NCI-H2227 (cell line): ENCODE measurements around the gene PCDH15.
"Not testable (repeated sequence)": the region's sequence is repeated elsewhere in the genome, so short reads cannot be mapped to it uniquely, and the experiment has no call there.

Experiments
- DNase-seq: peaks from one replicate; lab custom pipeline; 2025; ENCODE audit not compliant: unreplicated experiment; lab: John Stamatoyannopoulos, UW

PCDH15 gene

DNA sequence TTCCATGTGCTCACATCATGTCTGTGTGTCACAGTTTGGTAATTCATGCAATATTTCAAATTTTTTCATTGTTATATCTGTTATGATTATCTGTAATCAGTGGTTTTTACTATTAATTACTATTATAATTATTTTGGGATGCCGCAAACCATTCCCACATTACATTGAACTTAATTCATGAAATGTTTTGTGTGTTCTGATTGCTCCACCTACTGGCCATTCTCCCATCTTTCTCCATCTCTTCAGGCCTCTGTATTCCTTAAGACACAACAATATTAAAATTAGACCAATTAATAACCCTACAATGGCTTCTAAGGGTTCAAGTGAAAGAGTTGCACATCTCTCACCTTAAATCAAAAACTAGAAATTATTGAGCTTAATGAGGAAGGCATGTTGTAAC is 398.5 kb downstream of the PCDH15 start:
- DNase-seq, result no peak

- no peak for DNase-seq
Observed at GRCh38 chr10:54396031-54396430, 405.0 kb downstream of the PCDH15 start.

GRCh38 chr10:54394598-54394997 is 406.4 kb downstream of the PCDH15 start:
- not testable (repeated sequence) for DNase-seq

DNA sequence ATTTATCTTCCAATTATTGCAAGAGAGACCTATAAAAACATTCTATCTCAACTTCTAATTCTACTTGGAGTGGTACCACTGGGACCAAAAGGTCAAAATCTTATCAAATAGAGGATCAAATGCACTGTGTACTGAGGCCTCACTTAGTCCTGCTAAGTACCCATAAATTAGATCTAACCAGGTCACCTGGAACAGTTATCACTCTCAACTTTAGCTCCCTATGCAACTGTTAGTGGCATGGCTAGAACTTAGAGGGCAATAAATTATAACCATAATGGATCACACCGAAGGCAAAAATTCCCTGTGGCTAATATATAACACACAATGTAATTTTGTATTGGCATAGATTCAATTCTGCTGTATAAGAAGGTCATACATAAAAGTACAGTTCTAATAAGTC is 428.9 kb downstream of the PCDH15 start:
- no peak for DNase-seq

DNA sequence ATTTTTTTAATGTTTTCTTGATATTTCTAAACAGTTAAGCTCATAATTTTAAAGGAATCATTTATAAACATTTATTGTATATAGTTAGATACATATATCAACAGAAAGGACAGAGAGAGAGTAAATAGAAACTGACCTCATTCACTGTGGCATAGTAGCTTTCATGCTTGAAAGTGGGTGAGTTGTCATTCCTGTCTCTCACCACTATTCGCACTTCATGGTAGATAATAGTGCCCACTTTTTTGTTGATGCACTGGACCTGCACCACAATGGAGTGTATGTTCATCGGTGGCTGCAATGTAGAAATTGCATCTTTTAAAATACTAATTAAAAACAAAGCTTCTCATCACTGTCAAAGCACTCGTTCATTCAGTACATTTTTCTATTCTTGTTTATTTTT is 432.0 kb downstream of the PCDH15 start:
- DNase-seq, result no peak

- no peak for DNase-seq
Observed at GRCh38 chr10:54363390-54363789, 437.6 kb downstream of the PCDH15 start.

DNA sequence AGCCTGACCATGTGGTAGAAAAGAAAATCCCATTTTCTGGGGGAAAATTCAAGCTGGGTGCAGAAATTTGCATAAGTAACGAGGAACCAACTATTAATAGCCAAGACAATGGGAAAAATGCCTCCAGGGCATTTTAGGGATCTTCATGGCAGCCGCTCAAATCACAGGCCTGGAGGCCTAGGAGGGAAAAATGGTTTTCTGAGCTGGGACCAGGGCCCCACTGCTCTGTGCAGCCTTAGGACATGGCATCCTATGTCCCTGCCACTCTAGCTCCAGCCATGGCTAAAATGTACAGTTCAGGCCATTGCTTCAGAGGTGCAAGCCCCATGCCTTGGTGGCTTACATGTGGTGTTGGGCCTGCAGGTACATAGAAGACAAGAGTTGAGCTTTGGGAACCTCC is 459.0 kb downstream of the PCDH15 start:
- no peak for DNase-seq

DNA sequence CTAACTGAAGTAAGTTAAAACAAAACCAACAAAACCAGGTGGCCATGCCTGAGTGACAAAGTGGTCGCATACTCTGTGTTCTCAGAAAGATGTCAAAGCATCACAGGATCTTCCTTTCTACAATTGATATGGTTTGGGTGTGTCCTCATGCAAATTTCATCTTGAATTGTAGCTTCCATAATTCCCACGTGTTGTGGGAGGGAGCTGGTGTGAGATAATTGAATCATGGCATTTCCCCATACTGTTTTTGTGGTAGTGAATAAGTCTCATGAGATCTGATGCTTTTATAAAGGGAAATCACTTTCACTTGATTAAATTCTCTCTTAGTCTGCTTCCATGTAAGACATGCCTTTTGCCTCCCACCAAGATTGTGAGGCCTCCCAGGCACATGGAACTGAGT is 465.7 kb downstream of the PCDH15 start:
- no peak for DNase-seq

- DNase-seq, result no peak
Observed at GRCh38 chr10:54319341-54319740, 481.7 kb downstream of the PCDH15 start.

GRCh38 chr10:54318470-54318869 is 482.6 kb downstream of the PCDH15 start:
- no peak for DNase-seq

DNA sequence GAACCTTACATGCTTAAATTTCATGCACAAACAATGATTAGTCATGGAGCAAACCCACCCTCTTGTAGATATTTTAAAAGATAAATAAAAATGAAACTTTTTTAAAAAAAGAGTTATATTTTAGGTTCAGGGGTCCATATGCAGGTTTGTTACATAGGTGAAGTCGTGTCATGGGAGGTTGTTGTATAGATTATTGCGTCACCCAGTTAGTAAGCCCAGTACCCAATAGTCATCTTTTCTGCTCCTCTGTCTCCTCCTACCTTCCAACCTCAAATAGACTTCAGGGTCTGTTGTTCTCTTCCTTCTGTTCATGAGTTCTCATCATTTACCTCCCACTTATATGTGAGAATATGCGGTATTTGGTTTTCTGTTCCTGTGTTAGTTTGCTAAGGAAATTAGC is 486.6 kb downstream of the PCDH15 start:
- no peak for DNase-seq

- DNase-seq, result no peak
Observed at GRCh38 chr10:54284526-54285193, 516.4 kb downstream of the PCDH15 start.

DNA sequence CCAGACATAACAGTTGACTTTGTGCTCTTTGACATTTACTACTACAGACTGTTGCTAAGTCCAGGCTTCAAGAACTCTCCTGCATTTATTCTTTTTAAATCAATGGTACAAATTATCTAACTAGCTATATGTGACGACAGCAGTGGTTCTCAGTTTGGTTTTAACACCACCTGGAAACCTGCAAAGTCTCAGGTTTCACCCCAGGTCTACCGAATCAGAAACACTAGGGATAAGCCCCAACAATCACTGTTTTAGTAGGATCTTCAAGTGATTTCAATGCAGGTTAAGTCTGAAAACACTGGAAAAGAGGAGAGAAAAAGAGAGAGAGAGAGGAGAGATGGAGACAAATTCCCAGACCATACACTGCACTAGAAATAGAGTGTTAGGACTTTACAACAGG is 519.0 kb downstream of the PCDH15 start:
- DNase-seq, result no peak

- no peak for DNase-seq
Observed at GRCh38 chr10:54266395-54266794, 534.6 kb downstream of the PCDH15 start.

- DNase-seq, result no peak
Observed at GRCh38 chr10:54262726-54263125, 538.3 kb downstream of the PCDH15 start.

- DNase-seq, result no peak
Observed at GRCh38 chr10:54259104-54259503, 541.9 kb downstream of the PCDH15 start.

GRCh38 chr10:54234832-54235231 is 566.2 kb downstream of the PCDH15 start:
- no peak for DNase-seq

GRCh38 chr10:54203401-54203800 is 597.6 kb downstream of the PCDH15 start:
- DNase-seq, result no peak

GRCh38 chr10:54198051-54198450 is 603.0 kb downstream of the PCDH15 start:
- DNase-seq, result no peak

DNA sequence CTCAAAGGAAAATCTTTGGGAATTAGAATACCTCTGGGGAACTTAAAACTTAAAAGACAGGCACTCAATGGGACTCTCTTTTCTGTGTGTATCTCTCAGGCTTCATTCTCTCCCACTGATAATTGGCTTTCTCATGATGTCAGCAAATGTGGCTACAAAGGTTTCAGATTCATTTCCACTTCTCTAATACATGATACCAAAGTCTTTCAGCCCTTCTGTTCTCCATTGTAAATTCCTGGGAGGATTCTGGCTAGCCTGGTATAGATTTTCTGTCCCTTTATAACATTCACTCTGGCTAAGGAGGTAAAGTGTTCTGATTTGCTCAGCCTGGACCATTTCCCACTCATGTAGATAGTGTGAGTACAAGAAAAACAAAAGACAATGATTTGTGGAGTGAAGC is 606.2 kb downstream of the PCDH15 start:
- no peak for DNase-seq

DNA sequence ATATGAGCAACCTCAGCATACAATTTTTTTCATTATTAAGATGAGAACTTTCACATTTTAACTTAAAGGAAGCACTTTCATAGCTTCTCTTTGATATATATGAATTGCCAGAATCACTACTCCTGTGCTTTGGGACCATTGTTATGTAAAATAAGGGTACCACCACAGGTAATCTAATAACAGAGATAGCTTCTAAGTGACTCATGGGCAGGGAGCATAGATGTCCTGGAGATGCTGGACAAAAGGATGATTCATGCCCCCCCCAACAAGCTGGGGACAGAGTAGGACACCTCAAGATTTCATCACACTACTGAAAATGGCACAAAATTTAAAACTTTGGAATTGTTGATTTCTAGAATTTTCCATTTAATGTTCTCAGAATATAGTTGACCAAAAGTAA is 641.1 kb downstream of the PCDH15 start:
- no peak for DNase-seq

DNA sequence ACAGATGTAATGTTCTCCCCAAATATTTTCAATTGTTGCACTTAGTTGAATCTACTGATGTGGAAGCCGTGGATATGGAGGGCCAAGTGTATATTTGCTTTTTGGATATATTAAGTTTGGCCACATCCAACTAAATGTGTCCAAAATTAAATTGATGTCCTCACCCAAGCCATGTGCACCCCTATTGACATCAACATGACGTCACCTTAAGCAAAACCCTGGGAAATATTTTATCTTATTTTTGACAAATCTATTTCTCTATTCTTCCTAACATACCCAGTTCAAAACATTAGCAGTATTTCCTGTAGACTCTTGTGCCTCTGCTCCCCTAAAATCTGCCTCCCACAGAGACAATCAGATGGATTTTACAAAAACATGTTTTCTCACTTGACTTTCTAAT is 652.5 kb downstream of the PCDH15 start:
- DNase-seq, result no peak

GRCh38 chr10:54139819-54140428 is 661.1 kb downstream of the PCDH15 start:
- no peak for DNase-seq
